GM12875 (cell line): Measurements from ENCODE around the gene CARD19.

Source experiments
- H3K4me3 ChIP-seq: one replicate; pipeline ENCODE4 v1.5.1; 2011; ENCODE audit warnings: low read depth, low read length, control low read depth
- CTCF ChIP-seq: IDR thresholded peaks from 2 replicates; pipeline ENCODE4 v1.5.1; 2011; ENCODE audit warnings: low read depth, mild to moderate bottlenecking, control low read depth, inconsistent platforms, low read length, moderate library complexity, borderline replicate concordance; ENCODE audit not compliant: insufficient read depth

Gene CARD19

GRCh38 chr9:93083592-93084470 lies 12.2 kb upstream of the CARD19 start:
- H3K4me3 ChIP-seq = no peak overlapping the region
- no peak for TF ChIP-seq CTCF

GRCh38 chr9:93084471-93084881 lies 11.5 kb upstream of the CARD19 start:
- TF ChIP-seq CTCF = no peak
- H3K4me3 ChIP-seq = no peak overlapping the region

GRCh38 chr9:93085676-93086075 lies 10.3 kb upstream of the CARD19 start:
- TF ChIP-seq CTCF = no peak
- no peak overlapping the region for H3K4me3 ChIP-seq

GRCh38 chr9:93086447-93087224 lies 9.4 kb upstream of the CARD19 start:
- no peak overlapping the region for H3K4me3 ChIP-seq
- TF ChIP-seq CTCF = no peak

GRCh38 chr9:93087971-93088655 lies 7.9 kb upstream of the CARD19 start:
- no peak overlapping the region for H3K4me3 ChIP-seq

GRCh38 chr9:93088656-93089015 lies 7.4 kb upstream of the CARD19 start:
- H3K4me3 ChIP-seq = no peak overlapping the region
- no peak for TF ChIP-seq CTCF

More at GRCh38 chr9:93087971-93088655, 7.9 kb upstream of the CARD19 start:
- TF ChIP-seq CTCF = no peak

- TF ChIP-seq CTCF = no peak
- H3K4me3 ChIP-seq = no peak overlapping the region
Measured at GRCh38 chr9:93089024-93089423, 7.0 kb upstream of the CARD19 start.
